GM19455 (cell line): ENCODE results near the gene LMCD1.

Source experiments
- ATAC-seq: cut with Tn5 transposase; IDR thresholded peaks from one replicate; pipeline ENCODE4 v1.9.1; 2021; ENCODE audit not compliant: unreplicated experiment

LMCD1 gene

GRCh38 chr3:8608041-8608790, 106.6 kb downstream of the LMCD1 start:
- no peak for ATAC-seq

- no peak for ATAC-seq
Measured at GRCh38 chr3:8608791-8609467, 107.3 kb downstream of the LMCD1 start.

- ATAC-seq, result no peak
Measured at GRCh38 chr3:8610951-8611350, 109.3 kb downstream of the LMCD1 start.

GRCh38 chr3:8617921-8618320, 116.3 kb downstream of the LMCD1 start:
- no peak for ATAC-seq

GRCh38 chr3:8618950-8619349, 117.3 kb downstream of the LMCD1 start:
- ATAC-seq, result no peak

GRCh38 chr3:8619548-8619947, 117.9 kb downstream of the LMCD1 start:
- ATAC-seq, result no peak

GRCh38 chr3:8621141-8621540, 119.5 kb downstream of the LMCD1 start:
- no peak for ATAC-seq

GRCh38 chr3:8621872-8622271, 120.2 kb downstream of the LMCD1 start:
- no peak for ATAC-seq

- peak; percentile 86 for ATAC-seq
Measured at GRCh38 chr3:8622873-8623691, 121.5 kb downstream of the LMCD1 start.

GRCh38 chr3:8623741-8624140, 122.1 kb downstream of the LMCD1 start:
- no peak for ATAC-seq
